Measurements from ENCODE around the gene COA7. TPM values are rescaled to one million over a fixed set of nuclear protein-coding genes. Genes with fewer than 3 reads are reported as not detected.

COA7 gene
- total RNA-seq (2014; rRNA removed) (13.0 and 17.6 TPM in 2 replicates), Bru-seq, nascent RNA (percentile 81 among the genes with signal in this experiment), BruChase-seq, experiment 1, labeled RNA remaining after a 6-hour chase (percentile 92 among the genes with signal in this experiment), BruChase-seq, experiment 2, labeled RNA remaining after a 2-hour chase (percentile 91 among the genes with signal in this experiment)
- long read RNA-seq, full-length matches to known transcripts: 50 of 61 reads
- long read RNA-seq, partial matches to known transcripts: 1 of 61 reads
- long read RNA-seq, other reads (novel, unspliced or antisense): 10 of 61 reads

- Histone ChIP-seq H3K9me3 (ENCODE audit: low read length) (no peaks in the 10 kb centered on the region), H3K4me2 (ENCODE audit: low read length) (peak within 1 kb of the TSS; percentile 83), H3K9me2 (replicated peaks; ENCODE audit: low read length) (no peaks in the 10 kb centered on the region), H3K36me3 (ENCODE audit: low read depth, low read length) (peaks cover 6% of the 10 kb centered on the region; the same call in 1 of the 2 replicates), H2AFZ (ENCODE audit: low read length) (peak within 1 kb of the TSS; percentile 95), H3K79me2 (ENCODE audit: low read length) (peaks cover 57% of the 10 kb centered on the region), H3K4me3 (ENCODE audit: low read length) (peak within 1 kb of the TSS; percentile 77), H3K9ac (ENCODE audit: low read length) (peak within 1 kb of the TSS; percentile 91), H3K27ac (ENCODE audit: low read length) (peak within 1 kb of the TSS; percentile 70), H4K20me1 (ENCODE audit: low read length) (0 out of 2 replicates have a peak, but pooled peaks cover under 1% of the 10 kb centered on the region), H3K27me3 (ENCODE audit: low read length) (no peaks in the 10 kb centered on the region), H3F3A (ENCODE audit: low read length, unreplicated experiment) (no peaks in the 10 kb centered on the region), H3K4me1 (ENCODE audit: insufficient read depth, low read length) (peaks cover 9% of the 10 kb centered on the region)
- CTCF ChIA-PET: no interaction called here
- peak; percentile 88 for DNase-seq
- intact Hi-C loops (cut with micrococcal nuclease): no loop called here
- ATAC-seq: peak; percentile 66
- POLR2A ChIA-PET (ENCODE audit: unreplicated experiment): no interaction called here
- BruUV-seq (replicated peaks): TSS peak; percentile 39
- TF ChIP-seq EZH2phosphoT487 (IDR thresholded peaks at IDR 0.05; ENCODE audit: borderline replicate concordance, low read length) (no peak), CTCF (conservative IDR thresholded peaks at IDR 0.05; ENCODE audit: low read depth, low read length) (no peak), EZH2 (IDR thresholded peaks at IDR 0.05; ENCODE audit: low read length, unreplicated experiment) (no peak)
Observed at GRCh38 chr1:52697795-52698674, at the start of gene COA7. Gene COA7 (minus strand): TSS chr1:52698347. CDS start chr1:52698326, 21 bp downstream.

DNA sequence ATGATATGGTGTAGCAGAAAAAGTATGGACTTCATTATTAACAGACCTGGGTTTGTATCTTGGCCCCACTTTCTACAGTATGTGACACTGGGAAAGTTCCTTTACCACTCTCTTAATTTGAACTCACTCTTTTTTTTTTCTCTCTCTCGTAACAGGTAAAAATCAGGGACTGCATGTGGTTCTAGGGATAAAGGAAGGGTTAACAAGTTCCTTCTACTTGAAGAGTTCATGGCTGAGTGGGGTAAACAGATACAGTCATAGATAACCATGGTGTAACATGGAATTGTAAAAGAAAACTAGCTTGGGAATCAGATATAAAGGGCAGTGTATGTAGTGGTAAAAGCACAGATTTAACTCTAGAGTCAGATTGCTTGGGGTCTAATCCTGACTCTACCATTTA, 49.3 kb upstream of the COA7 start:
- DNase-seq: no peak
- H3K9ac ChIP-seq (ENCODE audit: low read length): no peak overlapping the region
- no peaks in the 10 kb centered on the region for H3K36me3 ChIP-seq (ENCODE audit: low read depth, low read length)
- H3F3A ChIP-seq (ENCODE audit: low read length, unreplicated experiment): no peaks in the 10 kb centered on the region
- no peaks in the 10 kb centered on the region for H3K27me3 ChIP-seq (ENCODE audit: low read length)
- ChIA-PET POLR2A (ENCODE audit: unreplicated experiment) (no interaction called here), CTCF (no interaction called here)
- TF ChIP-seq CTCF (conservative IDR thresholded peaks at IDR 0.05; ENCODE audit: low read depth, low read length): no peak
- no peak for TF ChIP-seq EZH2phosphoT487 (IDR thresholded peaks at IDR 0.05; ENCODE audit: borderline replicate concordance, low read length)
- H3K4me2 ChIP-seq (ENCODE audit: low read length): no peak overlapping the region
- no peak overlapping the region for H3K27ac ChIP-seq (ENCODE audit: low read length)
- no peaks in the 10 kb centered on the region for H3K9me2 ChIP-seq (replicated peaks; ENCODE audit: low read length)
- intact Hi-C loops (cut with micrococcal nuclease): no loop called here
- H4K20me1 ChIP-seq (ENCODE audit: low read length): no peaks in the 10 kb centered on the region
- no peak overlapping the region for H2AFZ ChIP-seq (ENCODE audit: low read length)
- BruUV-seq (replicated peaks): no TSS peak
- no peak for ATAC-seq
- peaks cover 4% of the 10 kb centered on the region; the same call in 1 of the 2 replicates for H3K4me1 ChIP-seq (ENCODE audit: insufficient read depth, low read length)
- no peaks in the 10 kb centered on the region for H3K9me3 ChIP-seq (ENCODE audit: low read length)
- H3K79me2 ChIP-seq (ENCODE audit: low read length): peaks cover 5% of the 10 kb centered on the region; the same call in 1 of the 2 replicates
- H3K4me3 ChIP-seq (ENCODE audit: low read length): no peak overlapping the region
